Ovary (tissue), 3 donors: ENCODE results near the gene ARHGEF10L.

Experiments used
- POLR2A ChIP-seq: fragments of 450-650 bp; IDR thresholded peaks from one replicate; pipeline ENCODE4 v1.6.1; 2017; ENCODE audit warnings: antibody characterized with exemption, mild to moderate bottlenecking, moderate library complexity
- TF ChIP-seq, protein P1 (sequence below), 3 donors: fragments of 450-650 bp in 2 of 3; fragments of 200-600 bp in 1 of 3; IDR thresholded peaks; one replicate each; pipeline versions ENCODE4 v1.5.1 to v1.8.0; 2016 to 2022; ENCODE audit warnings: antibody characterized with exemption in 3 of 3, mild to moderate bottlenecking in 1 of 3
- donor health status: DM: no; HTN: no; CAD: no.

DNA sequence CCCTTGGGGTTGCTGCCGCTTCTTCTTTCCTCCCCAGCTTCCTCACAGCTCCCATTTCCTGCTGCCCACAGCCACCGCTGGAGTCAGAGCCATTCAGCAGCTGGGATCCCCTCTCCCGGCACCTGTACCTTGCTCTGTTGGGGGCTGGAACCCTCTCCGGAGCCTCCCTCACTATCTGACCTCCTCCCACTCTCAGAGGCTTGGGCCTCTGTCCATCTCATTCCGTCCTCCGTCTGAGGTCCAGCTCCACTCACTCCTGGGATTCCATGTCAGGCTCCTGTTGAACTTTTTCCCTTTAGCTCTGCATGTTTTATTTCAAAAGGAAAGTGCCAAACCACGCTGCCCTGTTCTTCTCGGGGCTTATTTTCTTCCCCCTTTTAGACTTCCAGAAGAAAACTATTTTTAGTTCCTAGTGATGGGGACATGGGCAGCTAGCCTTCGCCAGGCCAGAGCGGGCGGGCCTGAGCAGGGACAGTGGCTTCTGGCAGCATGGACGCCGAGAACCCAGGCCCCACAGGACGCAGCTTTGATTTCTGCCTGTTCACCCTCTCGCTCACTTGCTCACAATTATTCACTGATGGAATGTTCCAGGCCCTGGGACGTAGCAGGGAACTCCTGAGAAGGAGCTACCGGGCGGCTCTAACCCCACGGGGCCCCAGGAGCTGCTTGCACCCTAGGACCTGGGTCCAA, 79.2 kb downstream of the ARHGEF10L start:
- TF ChIP-seq, protein P1, sequence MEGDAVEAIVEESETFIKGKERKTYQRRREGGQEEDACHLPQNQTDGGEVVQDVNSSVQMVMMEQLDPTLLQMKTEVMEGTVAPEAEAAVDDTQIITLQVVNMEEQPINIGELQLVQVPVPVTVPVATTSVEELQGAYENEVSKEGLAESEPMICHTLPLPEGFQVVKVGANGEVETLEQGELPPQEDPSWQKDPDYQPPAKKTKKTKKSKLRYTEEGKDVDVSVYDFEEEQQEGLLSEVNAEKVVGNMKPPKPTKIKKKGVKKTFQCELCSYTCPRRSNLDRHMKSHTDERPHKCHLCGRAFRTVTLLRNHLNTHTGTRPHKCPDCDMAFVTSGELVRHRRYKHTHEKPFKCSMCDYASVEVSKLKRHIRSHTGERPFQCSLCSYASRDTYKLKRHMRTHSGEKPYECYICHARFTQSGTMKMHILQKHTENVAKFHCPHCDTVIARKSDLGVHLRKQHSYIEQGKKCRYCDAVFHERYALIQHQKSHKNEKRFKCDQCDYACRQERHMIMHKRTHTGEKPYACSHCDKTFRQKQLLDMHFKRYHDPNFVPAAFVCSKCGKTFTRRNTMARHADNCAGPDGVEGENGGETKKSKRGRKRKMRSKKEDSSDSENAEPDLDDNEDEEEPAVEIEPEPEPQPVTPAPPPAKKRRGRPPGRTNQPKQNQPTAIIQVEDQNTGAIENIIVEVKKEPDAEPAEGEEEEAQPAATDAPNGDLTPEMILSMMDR (IDR thresholded peaks at IDR 0.05): no peak
- no peak for TF ChIP-seq POLR2A
